H9 (cell line): ENCODE data around the gene DLD. TPM values are rescaled to one million over a fixed set of nuclear protein-coding genes. Genes with fewer than 3 reads are reported as not detected.
A peak's percentile ranks its signal among the peaks of the same experiment; 100 is the strongest.

Source experiments
- DNase-seq: peaks from one replicate; pipeline ENCODE4 v3.0.0-alpha.2; 2017
- H2AFZ ChIP-seq: one replicate; pipeline ENCODE4 v1.6.1; 2013; ENCODE audit warnings: mild to moderate bottlenecking, low read length, control low read depth, moderate library complexity
- H2AK5ac ChIP-seq: 2 replicates; pipeline ENCODE4 v1.6.1; 2013; ENCODE audit warnings: low read length, control low read depth, mixed read lengths; ENCODE audit not compliant: insufficient read length
- H2BK120ac ChIP-seq: one replicate; pipeline ENCODE4 v1.6.1; 2013; ENCODE audit warnings: low read depth, mild to moderate bottlenecking, low read length, control low read depth, inconsistent platforms; ENCODE audit not compliant: poor library complexity, severe bottlenecking
- H2BK12ac ChIP-seq: 2 replicates; pipeline ENCODE4 v1.6.1; 2013; ENCODE audit warnings: low read length, control low read depth, mixed read lengths, low read depth; ENCODE audit not compliant: insufficient read length
- H2BK15ac ChIP-seq: 2 replicates; pipeline ENCODE4 v1.6.1; 2013; ENCODE audit warnings: low read depth, low read length, control low read depth
- H2BK20ac ChIP-seq: one replicate; pipeline ENCODE4 v1.6.1; 2013; ENCODE audit warnings: low read depth, mild to moderate bottlenecking, low read length, control low read depth, inconsistent platforms; ENCODE audit not compliant: poor library complexity, severe bottlenecking
- H2BK5ac ChIP-seq: 2 replicates; pipeline ENCODE4 v1.6.1; 2013; ENCODE audit warnings: low read length, control low read depth, mixed read lengths; ENCODE audit not compliant: insufficient read length
- H3K14ac ChIP-seq: 2 replicates; pipeline ENCODE4 v1.6.1; 2013; ENCODE audit warnings: low read length, control low read depth; ENCODE audit not compliant: insufficient read depth
- H3K18ac ChIP-seq: 2 replicates; pipeline ENCODE4 v1.6.1; 2013; ENCODE audit warnings: low read depth, mild to moderate bottlenecking, mixed read lengths, low read length, control low read depth; ENCODE audit not compliant: insufficient read length
- H3K23ac ChIP-seq: 2 replicates; pipeline ENCODE4 v1.6.1; 2013; ENCODE audit warnings: low read length, control low read depth, mixed read lengths, low read depth; ENCODE audit not compliant: insufficient read length
- H3K23me2 ChIP-seq: 2 replicates; pipeline ENCODE4 v1.6.1; 2013; ENCODE audit warnings: low read depth, mild to moderate bottlenecking, mixed read lengths, low read length, control low read depth; ENCODE audit not compliant: insufficient read length, poor library complexity, severe bottlenecking
- H3K27ac ChIP-seq: 2 replicates; pipeline ENCODE4 v1.5.1; 2013; ENCODE audit warnings: low read length, control low read depth, mixed read lengths, low read depth; ENCODE audit not compliant: insufficient read length
- H3K27me3 ChIP-seq: 2 replicates; pipeline ENCODE4 v1.6.1; 2013; ENCODE audit warnings: low read length, control low read depth, inconsistent platforms; ENCODE audit not compliant: insufficient read depth
- H3K4ac ChIP-seq: 2 replicates; pipeline ENCODE4 v1.6.1; 2013; ENCODE audit warnings: low read depth, mild to moderate bottlenecking, control low read depth, inconsistent platforms, low read length, moderate library complexity
- H3K4me1 ChIP-seq: 2 replicates; pipeline ENCODE4 v1.6.1; 2013; ENCODE audit warnings: low read length, control low read depth, inconsistent platforms; ENCODE audit not compliant: insufficient read depth
- H3K4me2 ChIP-seq: 2 replicates; pipeline ENCODE4 v1.6.1; 2013; ENCODE audit warnings: low read length, control low read depth, mixed read lengths; ENCODE audit not compliant: insufficient read length, insufficient read depth
- H3K56ac ChIP-seq: 2 replicates; pipeline ENCODE4 v1.6.1; 2013; ENCODE audit warnings: low read depth, mild to moderate bottlenecking, mixed read lengths, low read length, control low read depth; ENCODE audit not compliant: insufficient read length
- H3K79me1 ChIP-seq: 2 replicates; pipeline ENCODE4 v1.6.1; 2013; ENCODE audit warnings: low read depth, mild to moderate bottlenecking, moderate library complexity, low read length, control low read depth, inconsistent platforms; ENCODE audit not compliant: insufficient read depth, poor library complexity, severe bottlenecking
- H3K79me2 ChIP-seq: 2 replicates; pipeline ENCODE4 v1.6.1; 2013; ENCODE audit warnings: low read length, control low read depth, inconsistent platforms; ENCODE audit not compliant: insufficient read depth
- H3K9ac ChIP-seq: 2 replicates; pipeline ENCODE4 v1.6.1; 2013; ENCODE audit warnings: low read length, control low read depth, mixed read lengths; ENCODE audit not compliant: insufficient read length; ENCODE audit errors: extremely low read depth
- H3K9me3 ChIP-seq: one replicate; pipeline ENCODE4 v1.6.1; 2013; ENCODE audit warnings: low read depth, low read length, inconsistent platforms; ENCODE audit not compliant: control insufficient read depth
- H3T11ph ChIP-seq: one replicate; pipeline ENCODE4 v1.6.1; 2013; ENCODE audit warnings: mild to moderate bottlenecking, low read length, control low read depth, inconsistent platforms
- H4K20me1 ChIP-seq: one replicate; pipeline ENCODE4 v1.6.1; 2013; ENCODE audit not compliant: control insufficient read depth, insufficient read length, insufficient read depth
- H4K5ac ChIP-seq: 2 replicates; pipeline ENCODE4 v1.6.1; 2013; ENCODE audit warnings: low read depth, mild to moderate bottlenecking, mixed read lengths, low read length, control low read depth; ENCODE audit not compliant: insufficient read length
- H4K8ac ChIP-seq: replicated peaks from 2 replicates; pipeline ENCODE4 v1.6.1; 2013; ENCODE audit warnings: low read length, control low read depth, mixed read lengths, low read depth; ENCODE audit not compliant: insufficient read length
- H4K91ac ChIP-seq: 2 replicates; pipeline ENCODE4 v1.6.1; 2013; ENCODE audit warnings: low read depth, mild to moderate bottlenecking, moderate library complexity, mixed read lengths, low read length, control low read depth; ENCODE audit not compliant: insufficient read length
- H3K27ac Mint-ChIP-seq, 3 experiments: 2 replicates in 2 of 3; 3 replicates in 1 of 3; pipeline ENCODE4 v1.8.0; 2020 to 2021; ENCODE audit warnings: mixed read lengths in 3 of 3, mild to moderate bottlenecking in 1 of 3, moderate library complexity in 1 of 3
- H3K27me3 Mint-ChIP-seq: 2 replicates; pipeline ENCODE4 v1.8.0; 2021; ENCODE audit warnings: low read depth, mild to moderate bottlenecking, moderate library complexity, mixed read lengths
- H3K36me3 Mint-ChIP-seq, 3 experiments: 2 replicates in 2 of 3; 3 replicates in 1 of 3; pipeline ENCODE4 v1.8.0; 2020 to 2021; ENCODE audit warnings: low read depth in 3 of 3, mixed read lengths in 3 of 3; ENCODE audit not compliant: insufficient read depth in 1 of 3
- H3K4me1 Mint-ChIP-seq, 2 experiments: 2 replicates each; pipeline ENCODE4 v1.8.0; 2020; ENCODE audit warnings: mixed read lengths in 2 of 2
- H3K4me3 Mint-ChIP-seq, 2 experiments: 2 replicates in 1 of 2; 3 replicates in 1 of 2; pipeline ENCODE4 v1.8.0; 2020 to 2021; ENCODE audit warnings: mild to moderate bottlenecking in 2 of 2, mixed read lengths in 2 of 2, moderate library complexity in 1 of 2
- H3K9me3 Mint-ChIP-seq, 2 experiments: 2 replicates in 1 of 2; 3 replicates in 1 of 2; pipeline ENCODE4 v1.8.0; 2020; ENCODE audit warnings: mild to moderate bottlenecking in 2 of 2, mixed read lengths in 2 of 2, moderate library complexity in 1 of 2
- CTCF ChIP-seq: fragments of 200-600 bp; sonication (generic); conservative IDR thresholded peaks from 3 replicates; pipeline ENCODE4 v1.8.0; 2021; ENCODE audit warnings: antibody characterized with exemption, mild to moderate bottlenecking
- WGBS: extraction: QIAGEN DNeasy Blood & Tissue Kit; methylation state at CpG from one replicate; pipeline ENCODE4 v1.1.7; 2013; ENCODE audit warnings: missing lambda C conversion rate, low lambda C conversion rate, mixed read lengths; ENCODE audit not compliant: insufficient read length; ENCODE audit errors: extremely low coverage; 5-methylcytosine and 5-hydroxymethylcytosine counted together
- total RNA-seq: library from RNA; stranded (reverse); gene quantifications from 2 replicates; pipeline ENCODE4 v1.2.1, GENCODE V29; 2021

DLD gene
- total RNA-seq, 1 experiment from 2014 or later: 93.7 TPM

- H3K36me3 Mint-ChIP-seq: peaks cover 34 to 80% (median 64%) of the 10 kb centered on the region in 3 experiments; a peak in 6 of 7 replicates
- Histone ChIP-seq H2BK120ac (no peak overlapping the region), H3K23me2 (no peaks in the 10 kb centered on the region)
These were observed 22.9 kb downstream of the DLD start for GRCh38 chr7:107913851-107914250.

More at GRCh38 chr7:107913851-107914250, 22.9 kb downstream of the DLD start:
- Histone ChIP-seq H2BK20ac (no peak overlapping the region), H4K91ac (no peak overlapping the region), H2BK15ac (no peak overlapping the region), H2BK12ac (no peak overlapping the region), H2AFZ (no peak overlapping the region), H3K18ac (no peak overlapping the region), H3K23ac (no peak overlapping the region), H3K56ac (no peak overlapping the region), H4K5ac (no peak overlapping the region), H3T11ph (no peak overlapping the region), H3K4me2 (no peak overlapping the region), H3K79me1 (no peaks in the 10 kb centered on the region), H2BK5ac (no peak overlapping the region), H4K8ac (no peak overlapping the region), H4K20me1 (no peaks in the 10 kb centered on the region), H2AK5ac (no peak overlapping the region), H3K9ac (no peak overlapping the region), H3K27me3 (no peaks in the 10 kb centered on the region), H3K79me2 (no peaks in the 10 kb centered on the region), H3K4me1 (no peaks in the 10 kb centered on the region), H3K27ac (no peak overlapping the region), H3K4ac (no peak overlapping the region), H3K14ac (no peak overlapping the region), H3K9me3 (no peaks in the 10 kb centered on the region)
- H3K27me3 Mint-ChIP-seq: no peaks in the 10 kb centered on the region
- H3K27ac Mint-ChIP-seq: peak overlapping the region in 2 of 3 experiments; percentile 53 to 69; a peak in 1 of 7 replicates
- H3K9me3 Mint-ChIP-seq: no peaks in the 10 kb centered on the region; a peak in 1 of 5 replicates
- H3K4me3 Mint-ChIP-seq: no peak overlapping the region
- WGBS: no CpG with 5 or more reads among the region's 2 CpGs
- DNase-seq: no peak
- TF ChIP-seq CTCF: no peak
- H3K4me1 Mint-ChIP-seq: no peaks in the 10 kb centered on the region
